Measurements from ENCODE around the gene FALEC.

FALEC gene

GRCh38 chr1:150545486-150546032 lies 30.0 kb downstream of the FALEC start:
- no peak for DNase-seq (ENCODE audit: low read depth, low spot score)

- no peak for DNase-seq (ENCODE audit: low read depth, low spot score)
These were observed 30.9 kb downstream of the FALEC start for GRCh38 chr1:150546294-150546937.

GRCh38 chr1:150548324-150548631 lies 32.7 kb downstream of the FALEC start:
- DNase-seq (ENCODE audit: low read depth, low spot score): no peak

- no peak for DNase-seq (ENCODE audit: low read depth, low spot score)
These were observed 33.3 kb downstream of the FALEC start, which contains the start of gene ADAMTSL4 for GRCh38 chr1:150548632-150549495. TSS of gene ADAMTSL4 (plus strand) at chr1:150549408. CDS start at chr1:150552289, 2,881 bp downstream.

GRCh38 chr1:150549496-150550221 lies 34.1 kb downstream of the FALEC start:
- no peak for DNase-seq (ENCODE audit: low read depth, low spot score)

- DNase-seq (ENCODE audit: low read depth, low spot score): no peak
These were observed 34.9 kb downstream of the FALEC start for GRCh38 chr1:150550222-150551050.

- DNase-seq (ENCODE audit: low read depth, low spot score): no peak
These were observed 35.7 kb downstream of the FALEC start for GRCh38 chr1:150551051-150551783.

- no peak for DNase-seq (ENCODE audit: low read depth, low spot score)
These were observed 36.2 kb downstream of the FALEC start for GRCh38 chr1:150551784-150552127.

GRCh38 chr1:150552128-150552910 lies 36.8 kb downstream of the FALEC start:
- no peak for DNase-seq (ENCODE audit: low read depth, low spot score)

GRCh38 chr1:150552911-150553289 lies 37.3 kb downstream of the FALEC start:
- DNase-seq (ENCODE audit: low read depth, low spot score): no peak

- no peak for DNase-seq (ENCODE audit: low read depth, low spot score)
These were observed 38.0 kb downstream of the FALEC start for GRCh38 chr1:150553392-150554085.

GRCh38 chr1:150554086-150554452 lies 38.5 kb downstream of the FALEC start:
- DNase-seq (ENCODE audit: low read depth, low spot score): no peak

GRCh38 chr1:150555198-150555970 lies 39.8 kb downstream of the FALEC start:
- no peak for DNase-seq (ENCODE audit: low read depth, low spot score)

GRCh38 chr1:150555971-150556865 lies 40.7 kb downstream of the FALEC start:
- DNase-seq (ENCODE audit: low read depth, low spot score): no peak

- no peak for DNase-seq (ENCODE audit: low read depth, low spot score)
These were observed 41.6 kb downstream of the FALEC start for GRCh38 chr1:150557065-150557600.

- no peak for DNase-seq (ENCODE audit: low read depth, low spot score)
These were observed 42.3 kb downstream of the FALEC start for GRCh38 chr1:150557813-150558212.

- no peak for DNase-seq (ENCODE audit: low read depth, low spot score)
These were observed 42.8 kb downstream of the FALEC start for GRCh38 chr1:150558303-150558704.
